T-helper 22 cell (primary cell): Measurements from ENCODE around the gene WNT2B.

Experiments used
- DNase-seq: peaks from one replicate; pipeline ENCODE4 v3.0.0-alpha.2; 2020; ENCODE audit warnings: low read depth

Gene WNT2B

GRCh38 chr1:112505400-112505785, 3.4 kb upstream of the WNT2B start:
- DNase-seq, result no peak

- no peak for DNase-seq
Observed at GRCh38 chr1:112505878-112506277, 2.9 kb upstream of the WNT2B start.

- no peak for DNase-seq
Observed at GRCh38 chr1:112506306-112506705, 2.5 kb upstream of the WNT2B start.

- DNase-seq, result no peak
Observed at GRCh38 chr1:112506731-112507130, 2.0 kb upstream of the WNT2B start.

- no peak for DNase-seq
Observed at GRCh38 chr1:112507336-112507735, 1.4 kb upstream of the WNT2B start.

GRCh38 chr1:112507921-112508277, 866 bp upstream of the WNT2B start:
- no peak for DNase-seq

- DNase-seq, result no peak
Observed at GRCh38 chr1:112509005-112509659, 367 bp downstream of the WNT2B start.

GRCh38 chr1:112509660-112510178, 954 bp downstream of the WNT2B start:
- no peak for DNase-seq

GRCh38 chr1:112510340-112510739, 1.6 kb downstream of the WNT2B start:
- no peak for DNase-seq

GRCh38 chr1:112511897-112512296, 3.1 kb downstream of the WNT2B start:
- no peak for DNase-seq

- no peak for DNase-seq
Observed at GRCh38 chr1:112513112-112513870, 4.5 kb downstream of the WNT2B start.

GRCh38 chr1:112514901-112515300, 6.1 kb downstream of the WNT2B start:
- DNase-seq, result no peak

- DNase-seq, result no peak
Observed at GRCh38 chr1:112515311-112516009, 6.7 kb downstream of the WNT2B start.

GRCh38 chr1:112516141-112516540, 7.4 kb downstream of the WNT2B start:
- DNase-seq, result no peak

- no peak for DNase-seq
Observed at GRCh38 chr1:112517231-112517630, 8.5 kb downstream of the WNT2B start.

- no peak for DNase-seq
Observed at GRCh38 chr1:112517646-112518045, 8.9 kb downstream of the WNT2B start.

GRCh38 chr1:112518186-112518585, 9.4 kb downstream of the WNT2B start:
- no peak for DNase-seq

- no peak for DNase-seq
Observed at GRCh38 chr1:112520166-112520565, 11.4 kb downstream of the WNT2B start.

GRCh38 chr1:112522621-112523020, 13.9 kb downstream of the WNT2B start:
- DNase-seq, result no peak

GRCh38 chr1:112524251-112524650, 15.5 kb downstream of the WNT2B start:
- no peak for DNase-seq

- no peak for DNase-seq
Observed at GRCh38 chr1:112524986-112525385, 16.2 kb downstream of the WNT2B start.

GRCh38 chr1:112527266-112528010, 18.7 kb downstream of the WNT2B start:
- DNase-seq, result no peak
